ENCODE measurements around the gene ARID1A. TPM values are rescaled to one million over a fixed set of nuclear protein-coding genes. Genes with fewer than 3 reads are reported as not detected.
A peak's percentile ranks its signal among the peaks of the same experiment; 100 is the strongest.

Gene ARID1A
- total RNA-seq, 1 donor from 2014 or later = 155 TPM

DNA sequence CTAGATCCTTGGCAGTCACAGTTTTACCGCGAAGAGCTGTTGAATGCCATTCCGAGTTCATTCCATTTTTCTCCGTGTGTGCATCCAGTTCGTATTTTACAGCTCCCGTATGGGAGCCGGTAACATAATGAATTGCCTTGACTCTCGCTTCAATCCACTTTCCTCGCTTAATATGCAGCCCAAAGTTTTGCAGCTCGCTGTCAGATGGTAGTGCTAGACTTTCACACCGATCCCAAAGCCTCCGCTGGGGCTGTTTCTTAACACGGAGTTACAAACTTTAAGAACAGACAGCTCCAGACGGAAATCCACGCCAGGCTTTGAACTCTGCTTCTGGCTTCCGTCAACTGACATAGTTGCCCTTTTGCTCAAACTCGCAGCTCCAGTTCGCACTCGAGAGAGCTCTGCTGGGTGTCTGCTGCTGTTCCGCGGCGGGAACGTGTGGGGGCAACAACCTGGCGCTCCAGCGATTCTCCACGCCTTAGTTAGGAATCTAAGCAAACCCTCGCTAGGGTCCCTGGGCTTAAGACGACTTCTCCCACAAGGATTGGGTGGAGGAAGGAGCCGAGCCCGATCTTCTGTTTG is 3.5 kb upstream of the ARID1A start:
- DNase-seq (ENCODE audit: low read depth, low spot score) = peak; percentile 68
- peak overlapping the region; percentile 93 for H3K4me3 Mint-ChIP-seq
- peaks cover 42% of the 10 kb centered on the region for H3K4me1 Mint-ChIP-seq
- peaks cover 4% of the 10 kb centered on the region for H3K27me3 Mint-ChIP-seq (ENCODE audit: low read depth)
- H3K36me3 Mint-ChIP-seq (ENCODE audit: low read depth) = no peaks in the 10 kb centered on the region
- no peak for TF ChIP-seq CTCF (conservative IDR thresholded peaks at IDR 0.05)
- H3K9me3 Mint-ChIP-seq = peaks cover 4% of the 10 kb centered on the region
- H3K27ac Mint-ChIP-seq (ENCODE audit: unreplicated experiment) = peak overlapping the region; percentile 99

DNA sequence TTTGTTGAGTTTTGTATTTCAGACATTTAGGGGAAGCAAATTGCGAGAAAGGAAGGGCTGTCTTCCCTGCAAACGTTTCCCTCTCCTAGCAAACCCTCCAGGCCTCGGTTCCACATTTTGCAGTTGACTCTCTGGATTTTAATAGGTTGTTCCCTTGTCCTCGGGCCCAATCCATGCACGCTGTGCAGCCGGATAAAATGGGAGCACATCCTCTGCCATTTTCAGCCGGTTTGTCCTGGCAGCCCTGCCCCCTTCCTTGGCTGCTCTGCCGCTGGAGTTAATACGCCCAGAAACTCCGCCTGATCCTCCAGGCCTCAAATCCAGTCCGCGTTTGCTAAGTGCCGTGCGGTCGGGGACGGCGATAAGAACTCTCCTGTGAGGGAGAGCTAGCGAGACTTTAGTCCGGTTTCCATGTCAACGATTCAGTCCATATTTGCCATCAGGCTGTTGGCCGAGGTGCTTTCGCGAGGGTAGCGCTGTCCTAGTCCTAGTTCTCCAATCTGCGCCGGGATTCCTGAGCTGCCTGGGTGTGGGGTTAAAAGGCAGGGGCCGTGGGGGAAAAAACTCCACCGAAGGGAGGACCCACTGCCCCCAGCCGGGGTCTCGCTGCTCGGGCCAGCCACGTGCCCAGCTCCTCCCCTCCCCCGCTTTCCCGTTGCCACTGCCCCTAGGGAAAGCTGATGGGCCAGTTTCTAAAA is 2.9 kb upstream of the ARID1A start:
- Mint-ChIP-seq H3K27ac (ENCODE audit: unreplicated experiment) (peak overlapping the region; percentile 99), H3K27me3 (ENCODE audit: low read depth) (peaks cover 4% of the 10 kb centered on the region), H3K9me3 (peaks cover 4% of the 10 kb centered on the region), H3K36me3 (ENCODE audit: low read depth) (no peaks in the 10 kb centered on the region), H3K4me1 (peaks cover 42% of the 10 kb centered on the region), H3K4me3 (peak overlapping the region; percentile 93)
- peak; percentile 80 for DNase-seq (ENCODE audit: low read depth, low spot score)
- no peak for TF ChIP-seq CTCF (conservative IDR thresholded peaks at IDR 0.05)

- H3K36me3 Mint-ChIP-seq (ENCODE audit: low read depth) = no peaks in the 10 kb centered on the region
- H3K4me1 Mint-ChIP-seq = peaks cover 42% of the 10 kb centered on the region
- H3K9me3 Mint-ChIP-seq = peaks cover 4% of the 10 kb centered on the region
- H3K4me3 Mint-ChIP-seq = peak overlapping the region; percentile 93
- no peak for TF ChIP-seq CTCF (conservative IDR thresholded peaks at IDR 0.05)
- DNase-seq (ENCODE audit: low read depth, low spot score) = no peak
- H3K27ac Mint-ChIP-seq (ENCODE audit: unreplicated experiment) = peak overlapping the region; percentile 99
- peaks cover 4% of the 10 kb centered on the region for H3K27me3 Mint-ChIP-seq (ENCODE audit: low read depth)
These were observed 1.9 kb upstream of the ARID1A start for GRCh38 chr1:26693599-26694572.

DNA sequence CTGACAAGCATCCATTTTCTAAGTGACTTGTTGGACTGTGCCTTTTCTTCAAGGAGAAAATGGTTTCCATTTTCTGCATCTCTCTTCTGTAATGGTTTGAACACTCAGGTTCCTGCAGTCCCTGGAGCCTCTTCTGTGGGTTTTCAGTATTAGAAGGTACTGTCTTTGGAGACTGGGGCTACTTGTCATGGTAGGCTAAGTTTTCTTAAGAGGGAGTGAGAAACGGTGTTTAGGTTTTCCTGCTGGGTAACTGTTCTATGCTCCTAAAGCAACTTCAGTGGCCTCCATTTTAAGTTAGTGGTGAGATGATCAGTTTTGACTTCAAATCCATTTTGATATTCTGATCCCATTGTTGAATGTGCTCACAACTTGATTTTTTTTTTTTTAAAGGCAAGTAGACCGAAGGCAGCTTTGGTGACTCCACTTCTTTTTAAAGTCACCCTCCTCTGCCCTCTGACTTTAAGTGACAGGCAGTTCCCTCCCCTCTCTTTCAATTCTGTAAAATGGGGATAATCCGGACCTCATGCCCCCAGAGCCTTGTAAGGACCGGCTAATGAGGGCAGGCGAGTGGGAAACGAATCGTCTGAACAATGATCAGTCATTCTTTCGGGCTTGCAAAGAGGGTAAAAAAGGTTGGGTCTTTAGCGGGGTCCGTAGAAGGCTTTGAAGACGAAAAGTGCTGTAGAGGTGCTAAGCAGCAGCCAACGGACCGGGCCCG is 1.0 kb upstream of the ARID1A start:
- no peak for DNase-seq (ENCODE audit: low read depth, low spot score)
- TF ChIP-seq CTCF (conservative IDR thresholded peaks at IDR 0.05) = no peak
- Mint-ChIP-seq H3K4me1 (peaks cover 42% of the 10 kb centered on the region), H3K4me3 (peak overlapping the region; percentile 93), H3K27ac (ENCODE audit: unreplicated experiment) (peak overlapping the region; percentile 89), H3K27me3 (ENCODE audit: low read depth) (peaks cover 4% of the 10 kb centered on the region), H3K36me3 (ENCODE audit: low read depth) (no peaks in the 10 kb centered on the region), H3K9me3 (peaks cover 4% of the 10 kb centered on the region)

DNA sequence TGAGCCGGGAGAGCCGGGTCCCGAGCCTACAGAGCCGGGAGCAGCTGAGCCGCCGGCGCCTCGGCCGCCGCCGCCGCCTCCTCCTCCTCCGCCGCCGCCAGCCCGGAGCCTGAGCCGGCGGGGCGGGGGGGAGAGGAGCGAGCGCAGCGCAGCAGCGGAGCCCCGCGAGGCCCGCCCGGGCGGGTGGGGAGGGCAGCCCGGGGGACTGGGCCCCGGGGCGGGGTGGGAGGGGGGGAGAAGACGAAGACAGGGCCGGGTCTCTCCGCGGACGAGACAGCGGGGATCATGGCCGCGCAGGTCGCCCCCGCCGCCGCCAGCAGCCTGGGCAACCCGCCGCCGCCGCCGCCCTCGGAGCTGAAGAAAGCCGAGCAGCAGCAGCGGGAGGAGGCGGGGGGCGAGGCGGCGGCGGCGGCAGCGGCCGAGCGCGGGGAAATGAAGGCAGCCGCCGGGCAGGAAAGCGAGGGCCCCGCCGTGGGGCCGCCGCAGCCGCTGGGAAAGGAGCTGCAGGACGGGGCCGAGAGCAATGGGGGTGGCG is 371 bp downstream of the ARID1A start:
- peak; percentile 8 for DNase-seq (ENCODE audit: low read depth, low spot score)
- Mint-ChIP-seq H3K36me3 (ENCODE audit: low read depth) (no peaks in the 10 kb centered on the region), H3K27ac (ENCODE audit: unreplicated experiment) (no peak overlapping the region), H3K9me3 (no peaks in the 10 kb centered on the region), H3K27me3 (ENCODE audit: low read depth) (peaks cover 4% of the 10 kb centered on the region), H3K4me3 (no peak overlapping the region), H3K4me1 (peaks cover 33% of the 10 kb centered on the region)
- no peak for TF ChIP-seq CTCF (conservative IDR thresholded peaks at IDR 0.05)

Measured in neural crest cell (in vitro differentiated cells).